Suprapubic skin (tissue), 4 donors: ENCODE results near the gene BASP1. TPM values are rescaled to one million over a fixed set of nuclear protein-coding genes. Genes with fewer than 3 reads are reported as not detected.

Source experiments
- DNase-seq, 2 donors: peaks; one replicate each; pipeline ENCODE4 v3.0.0-alpha.2; 2019; ENCODE audit warnings: low spot score in 2 of 2
- H3K27ac ChIP-seq: fragments of 200-600 bp; sonication (generic); one replicate; pipeline ENCODE4 v1.5.1; 2019
- H3K27me3 ChIP-seq: fragments of 200-600 bp; sonication (generic); one replicate; pipeline ENCODE4 v1.5.1; 2019
- H3K36me3 ChIP-seq: fragments of 200-600 bp; sonication (generic); one replicate; pipeline ENCODE4 v1.5.1; 2019
- H3K4me1 ChIP-seq: fragments of 200-600 bp; sonication (generic); one replicate; pipeline ENCODE4 v1.5.1; 2019
- H3K4me3 ChIP-seq: fragments of 200-600 bp; sonication (generic); one replicate; pipeline ENCODE4 v1.5.1; 2019; ENCODE audit warnings: mild to moderate bottlenecking
- H3K9me3 ChIP-seq: fragments of 200-600 bp; sonication (generic); one replicate; pipeline ENCODE4 v1.5.1; 2019
- CTCF ChIP-seq, 2 donors: fragments of 200-600 bp in 1 of 2; fragments of 450-650 bp in 1 of 2; sonication (generic) in 1 of 2; IDR thresholded peaks; one replicate each; pipeline ENCODE4 v1.5.1; 2016 to 2019; ENCODE audit warnings: antibody characterized with exemption in 2 of 2, mild to moderate bottlenecking in 1 of 2, moderate library complexity in 1 of 2
- EP300 ChIP-seq: sonication (generic); formaldehyde crosslinking; IDR thresholded peaks from one replicate; pipeline ENCODE4 v1.6.1; 2017; ENCODE audit warnings: antibody characterized with exemption
- POLR2A ChIP-seq, 2 donors: fragments of 450-650 bp; IDR thresholded peaks; one replicate each; pipeline ENCODE4 v1.6.1; 2017; ENCODE audit warnings: antibody characterized with exemption in 2 of 2, mild to moderate bottlenecking in 2 of 2, moderate library complexity in 2 of 2
- POLR2AphosphoS5 ChIP-seq, 3 donors: sonication (generic); formaldehyde crosslinking; IDR thresholded peaks; one replicate each; pipeline ENCODE4 v1.6.1; 2017; ENCODE audit warnings: antibody characterized with exemption in 3 of 3
- WGBS: methylation state at CpG from one replicate; pipeline ENCODE4 v1.1.5; 2018; 5-methylcytosine and 5-hydroxymethylcytosine counted together
- total RNA-seq, 4 donors: library from RNA; depleted of rRNA; stranded (reverse); fragments of >200 nt; gene quantifications; one replicate each; pipeline ENCODE4 v1.1.0, GENCODE V29; 2016

The BASP1 gene
- total RNA-seq, 4 donors from 2014 or later = 20.7 to 31.9 (median 26.2) TPM

DNA sequence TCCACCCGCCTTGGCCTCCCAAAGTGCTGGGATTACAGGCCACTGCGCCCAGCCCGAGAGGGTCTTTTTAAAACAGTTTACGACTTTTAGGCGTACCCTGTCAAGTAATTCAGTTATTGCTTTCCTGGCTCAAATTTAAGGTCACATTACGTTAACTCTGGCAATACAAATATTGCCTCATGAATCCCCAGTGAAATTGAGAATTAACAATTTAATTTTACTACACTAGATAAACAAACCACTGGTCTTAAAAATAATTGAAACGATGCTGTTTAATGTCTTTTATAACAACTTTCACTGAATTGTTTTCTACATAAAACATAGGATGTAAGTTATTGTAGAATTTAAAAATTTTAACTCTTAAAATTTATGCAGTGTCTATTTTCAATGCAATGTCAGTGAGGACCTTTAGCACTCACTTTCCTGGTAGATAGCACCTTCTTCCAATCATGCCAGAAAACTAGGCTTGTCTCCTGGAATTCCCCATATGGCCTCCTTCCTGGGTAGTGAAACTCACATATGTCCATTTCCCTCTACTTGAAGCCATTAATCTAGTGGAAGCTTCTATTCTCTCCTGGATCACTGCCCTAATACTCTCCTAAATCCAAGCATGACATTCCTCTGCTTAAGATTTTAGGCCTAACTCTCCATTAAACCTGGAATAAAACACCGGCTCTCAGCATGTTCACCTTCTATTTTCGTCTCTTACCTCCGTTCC, 13.5 kb downstream of the BASP1 start:
- 79% methylated on average over 10 of the region's 10 CpGs for WGBS
- no peak for DNase-seq
- Histone ChIP-seq H3K4me3 (no peak overlapping the region), H3K27me3 (no peaks in the 10 kb centered on the region), H3K4me1 (peaks cover 11% of the 10 kb centered on the region), H3K27ac (no peak overlapping the region), H3K36me3 (no peaks in the 10 kb centered on the region), H3K9me3 (no peaks in the 10 kb centered on the region)
- no peak for TF ChIP-seq EP300

DNA sequence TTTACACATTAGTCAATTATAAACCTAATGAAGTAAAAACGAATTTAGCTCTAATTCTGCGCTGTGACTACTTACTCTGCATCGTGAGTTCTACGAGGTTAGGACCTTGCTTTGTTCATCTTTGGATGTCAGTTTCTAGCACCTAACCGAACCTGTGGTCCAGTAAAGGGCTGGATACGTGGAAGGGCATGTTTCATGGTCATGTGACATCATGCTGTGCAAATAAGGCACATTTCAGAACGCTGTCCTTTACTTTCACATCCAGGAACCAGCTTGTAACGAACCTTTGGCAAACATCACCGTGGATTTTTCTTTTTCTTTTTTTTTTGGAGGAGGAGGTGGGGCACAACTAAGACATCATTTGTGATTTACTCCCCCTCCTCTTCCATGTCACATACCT, 15.0 kb downstream of the BASP1 start:
- Histone ChIP-seq H3K27ac (no peak overlapping the region), H3K4me3 (no peak overlapping the region), H3K36me3 (no peaks in the 10 kb centered on the region), H3K9me3 (no peaks in the 10 kb centered on the region), H3K4me1 (peaks cover 11% of the 10 kb centered on the region), H3K27me3 (no peaks in the 10 kb centered on the region)
- TF ChIP-seq CTCF (IDR thresholded peaks at IDR 0.05) = no peak
- no peak for TF ChIP-seq POLR2AphosphoS5 (IDR thresholded peaks at IDR 0.05)
- no peak for TF ChIP-seq POLR2A (IDR thresholded peaks at IDR 0.05)
- TF ChIP-seq EP300 = no peak
- WGBS = 83% methylated on average over 9 of the region's 9 CpGs
- no peak for DNase-seq

GRCh38 chr5:17233488-17233887, 16.1 kb downstream of the BASP1 start:
- no peak for DNase-seq
- H3K4me3 ChIP-seq = no peak overlapping the region
- H3K9me3 ChIP-seq = no peaks in the 10 kb centered on the region
- 86% methylated on average over 6 of the region's 6 CpGs for WGBS
- no peak overlapping the region for H3K27ac ChIP-seq
- H3K36me3 ChIP-seq = no peaks in the 10 kb centered on the region
- TF ChIP-seq POLR2A (IDR thresholded peaks at IDR 0.05) = no peak
- TF ChIP-seq EP300 = no peak
- no peak for TF ChIP-seq CTCF (IDR thresholded peaks at IDR 0.05)
- TF ChIP-seq POLR2AphosphoS5 (IDR thresholded peaks at IDR 0.05) = no peak
- H3K27me3 ChIP-seq = no peaks in the 10 kb centered on the region
- peaks cover 10% of the 10 kb centered on the region for H3K4me1 ChIP-seq

DNA sequence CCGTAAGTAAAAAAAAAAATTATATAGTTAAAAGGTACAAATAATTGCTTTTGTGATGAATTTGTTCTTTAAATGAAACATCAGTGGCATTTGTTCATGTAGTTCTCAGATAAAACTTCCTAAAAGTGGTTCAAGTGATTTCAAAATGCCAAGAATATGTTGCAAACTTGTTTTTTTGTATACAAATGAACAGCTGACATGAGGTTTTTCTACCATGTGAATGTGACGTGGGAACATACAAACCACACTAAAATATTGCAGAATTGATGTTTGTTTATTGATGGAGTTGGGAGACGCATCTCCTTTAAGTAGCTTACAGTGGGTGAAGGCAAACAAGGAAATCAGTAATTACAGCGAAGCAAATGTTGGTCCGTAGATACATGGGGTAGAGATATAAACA, 16.9 kb downstream of the BASP1 start:
- Histone ChIP-seq H3K27ac (no peak overlapping the region), H3K27me3 (no peaks in the 10 kb centered on the region), H3K4me3 (no peak overlapping the region), H3K9me3 (no peaks in the 10 kb centered on the region), H3K4me1 (peaks cover under 1% of the 10 kb centered on the region), H3K36me3 (no peaks in the 10 kb centered on the region)
- no peak for TF ChIP-seq EP300
- no peak for TF ChIP-seq CTCF (IDR thresholded peaks at IDR 0.05)
- no peak for TF ChIP-seq POLR2AphosphoS5 (IDR thresholded peaks at IDR 0.05)
- no peak for TF ChIP-seq POLR2A (IDR thresholded peaks at IDR 0.05)
- 91% methylated on average over 5 of the region's 5 CpGs for WGBS
- DNase-seq = no peak

DNA sequence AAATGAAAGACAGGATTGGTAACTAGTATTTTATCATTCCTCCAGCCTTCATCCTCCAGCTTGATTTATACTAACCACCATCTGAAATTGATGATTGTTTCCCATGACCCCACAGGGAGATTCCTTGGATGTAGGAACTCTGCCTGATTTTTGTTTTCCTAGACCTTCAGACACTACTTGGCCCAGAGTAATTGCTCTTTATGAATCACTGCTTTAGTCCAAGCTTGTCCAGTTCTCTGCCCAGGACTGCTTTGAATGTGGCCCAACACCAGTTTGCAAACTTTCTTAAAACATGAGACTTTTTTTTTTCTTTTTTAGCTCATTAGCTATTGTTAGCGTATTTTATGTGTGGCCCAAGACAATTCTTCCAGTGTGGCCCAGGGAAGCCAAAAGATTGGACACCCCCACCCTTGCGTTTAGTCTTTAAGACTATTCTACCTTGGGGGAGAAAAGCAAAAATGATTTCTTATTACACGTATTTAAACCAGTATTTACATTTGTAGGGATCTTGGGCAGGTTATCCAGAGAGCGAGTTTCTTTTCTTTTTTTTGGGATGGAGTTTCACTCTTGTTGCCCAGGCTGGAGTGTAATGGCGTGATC, 18.4 kb downstream of the BASP1 start:
- WGBS = 92% methylated on average over 5 of the region's 5 CpGs
- Histone ChIP-seq H3K27me3 (no peaks in the 10 kb centered on the region), H3K27ac (no peak overlapping the region)

More for the DNA sequence above, 18.4 kb downstream of the BASP1 start:
- no peaks in the 10 kb centered on the region for H3K9me3 ChIP-seq
- no peaks in the 10 kb centered on the region for H3K36me3 ChIP-seq
- no peak for DNase-seq
- no peak for TF ChIP-seq CTCF (IDR thresholded peaks at IDR 0.05)
- no peak for TF ChIP-seq POLR2A (IDR thresholded peaks at IDR 0.05)
- no peak for TF ChIP-seq EP300
- no peak for TF ChIP-seq POLR2AphosphoS5 (IDR thresholded peaks at IDR 0.05)
- no peaks in the 10 kb centered on the region for H3K4me1 ChIP-seq
- H3K4me3 ChIP-seq = no peak overlapping the region
